DOHH2 (cell line): ENCODE data around the gene RMND5A.

Experiments used
- CTCF ChIP-seq: fragments of 200-600 bp; sonication (generic); IDR thresholded peaks from one replicate; pipeline ENCODE4 v1.5.1; 2014; ENCODE audit warnings: antibody characterized with exemption, mild to moderate bottlenecking, low read depth, low read length; ENCODE audit not compliant: poor library complexity, severe bottlenecking
- EZH2phosphoT487 ChIP-seq: fragments of 200-600 bp; sonication (generic); IDR thresholded peaks from 2 replicates; pipeline ENCODE4 v1.6.1; 2017; ENCODE audit warnings: borderline replicate concordance, mild to moderate bottlenecking, antibody characterized with exemption, low read length, moderate library complexity, mixed read lengths

GRCh38 chr2:86807468-86808275 lies 87.6 kb downstream of the RMND5A start:
- TF ChIP-seq CTCF (no peak), EZH2phosphoT487 (peak; percentile 48; the same call in 1 of the 2 replicates)
